Testis (tissue), 2 donors: ENCODE data around the gene C5orf52.

ENCODE experiments used
- POLR2A ChIP-seq: fragments of 450-650 bp; IDR thresholded peaks from one replicate; pipeline ENCODE4 v1.6.1; 2017; ENCODE audit warnings: antibody characterized with exemption, mild to moderate bottlenecking, moderate library complexity
- TF ChIP-seq, protein P1 (sequence below), 3 experiments: fragments of 450-650 bp in 2 of 3; fragments of 200-600 bp in 1 of 3; sonication (generic) in 1 of 3; IDR thresholded peaks; one replicate each; pipeline ENCODE4 v1.5.1; 2016 to 2019; ENCODE audit warnings: antibody characterized with exemption in 3 of 3, mild to moderate bottlenecking in 2 of 3, moderate library complexity in 1 of 3

- TF ChIP-seq, protein P1, sequence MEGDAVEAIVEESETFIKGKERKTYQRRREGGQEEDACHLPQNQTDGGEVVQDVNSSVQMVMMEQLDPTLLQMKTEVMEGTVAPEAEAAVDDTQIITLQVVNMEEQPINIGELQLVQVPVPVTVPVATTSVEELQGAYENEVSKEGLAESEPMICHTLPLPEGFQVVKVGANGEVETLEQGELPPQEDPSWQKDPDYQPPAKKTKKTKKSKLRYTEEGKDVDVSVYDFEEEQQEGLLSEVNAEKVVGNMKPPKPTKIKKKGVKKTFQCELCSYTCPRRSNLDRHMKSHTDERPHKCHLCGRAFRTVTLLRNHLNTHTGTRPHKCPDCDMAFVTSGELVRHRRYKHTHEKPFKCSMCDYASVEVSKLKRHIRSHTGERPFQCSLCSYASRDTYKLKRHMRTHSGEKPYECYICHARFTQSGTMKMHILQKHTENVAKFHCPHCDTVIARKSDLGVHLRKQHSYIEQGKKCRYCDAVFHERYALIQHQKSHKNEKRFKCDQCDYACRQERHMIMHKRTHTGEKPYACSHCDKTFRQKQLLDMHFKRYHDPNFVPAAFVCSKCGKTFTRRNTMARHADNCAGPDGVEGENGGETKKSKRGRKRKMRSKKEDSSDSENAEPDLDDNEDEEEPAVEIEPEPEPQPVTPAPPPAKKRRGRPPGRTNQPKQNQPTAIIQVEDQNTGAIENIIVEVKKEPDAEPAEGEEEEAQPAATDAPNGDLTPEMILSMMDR (IDR thresholded peaks at IDR 0.05): no peak
- TF ChIP-seq POLR2A: no peak
Observed at GRCh38 chr5:157626831-157627230, 44.5 kb upstream of the C5orf52 start.
